A549 treated with Hydrocortisone at 1 μM for 4 hours (cell line): ENCODE results near the gene OR5A2. TPM values are rescaled to one million over a fixed set of nuclear protein-coding genes. Genes with fewer than 3 reads are reported as not detected.

Experiments used
- total RNA-seq: library from RNA; stranded (reverse); fragments of 200-300 nt; extraction: Qiagen RNA extraction; gene quantifications from 5 replicates; pipeline ENCODE4 v1.2.3, GENCODE V29; 2022

Gene OR5A2, protein sequence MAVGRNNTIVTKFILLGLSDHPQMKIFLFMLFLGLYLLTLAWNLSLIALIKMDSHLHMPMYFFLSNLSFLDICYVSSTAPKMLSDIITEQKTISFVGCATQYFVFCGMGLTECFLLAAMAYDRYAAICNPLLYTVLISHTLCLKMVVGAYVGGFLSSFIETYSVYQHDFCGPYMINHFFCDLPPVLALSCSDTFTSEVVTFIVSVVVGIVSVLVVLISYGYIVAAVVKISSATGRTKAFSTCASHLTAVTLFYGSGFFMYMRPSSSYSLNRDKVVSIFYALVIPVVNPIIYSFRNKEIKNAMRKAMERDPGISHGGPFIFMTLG
- total RNA-seq: not detected in 5 replicates

DNA sequence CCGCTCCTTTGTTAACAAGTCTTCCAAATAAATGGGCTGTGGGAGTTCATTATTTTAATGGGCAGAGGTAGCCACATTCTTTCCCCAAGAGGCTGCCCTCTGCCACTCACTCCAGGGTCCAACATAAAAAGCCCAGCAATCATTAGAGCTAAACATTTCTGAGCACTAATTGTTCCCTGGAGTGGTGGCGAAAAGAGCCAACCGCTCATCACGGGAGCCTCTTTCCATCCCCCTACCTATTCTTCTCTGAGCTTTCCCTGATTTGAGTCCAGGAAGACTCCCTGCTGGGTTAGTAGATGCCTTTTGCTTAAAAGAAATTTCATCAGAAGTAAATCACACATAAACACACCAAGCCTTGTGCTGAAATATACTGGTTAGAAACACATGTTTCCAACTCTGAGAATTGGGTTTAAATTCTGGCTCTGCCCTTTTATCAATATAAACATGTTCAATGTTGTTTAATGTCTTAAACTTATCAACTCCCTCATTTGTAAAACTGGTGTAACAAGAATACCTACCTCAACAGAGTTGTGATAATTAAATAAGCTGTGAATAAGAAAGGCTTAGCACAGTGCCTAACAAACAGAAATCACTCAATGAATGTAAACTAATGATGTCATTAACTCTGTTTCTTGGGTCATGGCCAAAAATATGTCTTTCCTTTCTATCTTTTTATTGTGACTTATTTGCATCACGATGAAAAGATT is at the start of gene OR5A2:
OR5A2 (minus strand) TSS at position 53 of the 707 bp plus-strand sequence. CDS start 3,460 bp downstream, outside the sequence.

DNA sequence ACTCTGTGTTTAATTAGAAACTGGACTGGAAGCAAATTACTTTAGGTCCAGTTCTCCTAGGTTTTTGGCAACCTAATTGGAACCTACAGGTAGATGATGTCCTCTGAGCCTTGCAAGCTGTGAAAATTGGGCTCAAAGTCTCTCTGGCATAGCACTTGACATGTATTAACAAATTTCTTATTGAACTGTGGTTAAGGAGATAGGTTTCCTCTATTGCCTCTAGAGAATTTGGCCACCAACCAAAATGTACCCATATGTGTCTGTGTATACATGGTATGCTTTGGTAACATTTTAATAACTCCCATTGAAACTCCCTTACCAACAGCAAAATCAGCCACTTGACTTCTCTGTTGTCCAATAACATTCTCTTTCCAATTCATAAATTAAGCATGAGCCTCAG is 46.8 kb upstream of the OR5A2 start, which contains the start of gene OR4D10:
OR4D10 (plus strand) TSS at position 301 of the 400 bp plus-strand sequence. CDS start 4,115 bp downstream, outside the sequence.

DNA sequence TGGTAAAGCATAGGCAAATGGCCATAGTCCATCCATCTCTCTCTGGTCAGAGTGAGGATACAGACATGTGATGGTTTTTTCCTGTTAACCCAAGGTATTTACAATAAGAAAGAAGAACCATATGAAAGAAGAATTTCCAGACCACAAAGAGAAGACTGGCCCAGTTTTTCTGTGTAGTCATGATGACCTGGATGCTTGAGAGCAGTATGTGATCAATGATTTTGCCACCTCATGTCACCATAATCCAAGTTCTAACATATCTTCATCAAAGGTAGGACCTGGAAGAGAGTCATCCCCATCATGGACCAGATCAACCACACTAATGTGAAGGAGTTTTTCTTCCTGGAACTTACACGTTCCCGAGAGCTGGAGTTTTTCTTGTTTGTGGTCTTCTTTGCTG is 30.4 kb upstream of the OR5A2 start, which contains the start of gene OR4D6:
OR4D6 (plus strand) TSS at position 301 of the 400 bp plus-strand sequence; CDS start at position 301, 0 bp downstream.

DNA sequence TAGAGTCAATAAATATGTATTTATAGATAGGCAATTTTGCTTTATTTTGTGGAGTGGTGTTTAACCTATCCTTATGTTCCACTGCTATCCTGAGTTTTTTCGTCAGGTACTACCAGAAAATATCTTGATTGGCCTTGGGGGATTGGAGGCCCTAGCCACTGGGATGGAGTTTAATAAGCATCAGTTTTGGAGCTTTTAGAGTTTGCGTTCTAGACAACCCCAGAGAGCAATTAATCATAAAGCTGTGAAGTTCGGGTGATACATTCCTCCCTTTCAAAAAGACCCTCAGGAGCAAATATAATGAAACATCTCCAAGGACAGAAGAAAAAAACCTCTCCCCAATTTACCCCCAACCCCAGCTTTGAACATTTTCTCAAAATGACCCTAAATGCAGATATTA is 10.0 kb upstream of the OR5A2 start, which contains the start of gene OR5A1:
OR5A1 (plus strand) TSS at position 301 of the 400 bp plus-strand sequence. CDS start 6,700 bp downstream, outside the sequence.

Other genes with a start within 250 kb of the OR5A2 start
- gene MPEG1, start 213.5 kb downstream of the OR5A2 start, total RNA-seq: not detected in 5 replicates
- gene OR5AN1, start 67.5 kb downstream of the OR5A2 start, total RNA-seq: not detected in 5 replicates
- gene OR5A1, start 10.1 kb upstream of the OR5A2 start, total RNA-seq: not detected in 5 replicates
- gene OR4D6, start 30.5 kb upstream of the OR5A2 start, total RNA-seq: not detected in 5 replicates
- not detected in 5 replicates for gene OR4D10, start 46.9 kb upstream of the OR5A2 start, total RNA-seq
- not detected in 5 replicates for gene OR4D11, start 77.2 kb upstream of the OR5A2 start, total RNA-seq
- not detected in 5 replicates for gene OR4D9, start 85.1 kb upstream of the OR5A2 start, total RNA-seq
- gene OSBP, start 189.4 kb upstream of the OR5A2 start, total RNA-seq: 26.9 to 36.3 TPM (median 29.8 TPM) in 5 replicates
- 40.9 to 51.0 TPM (median 46.9 TPM) in 5 replicates for gene PATL1, start 242.6 kb upstream of the OR5A2 start, total RNA-seq